ENCODE data around the gene LUZP2. TPM values are rescaled to one million over a fixed set of nuclear protein-coding genes. Genes with fewer than 3 reads are reported as not detected.

Gene LUZP2
- total and polyA plus RNA-seq, 9 of the 15 experiments (the other 6 are each of a cell fraction or from before 2014, with no cell fraction given), result not detected

- TF ChIP-seq E2F5 (CRISPR knock-in tag; IDR thresholded peaks at IDR 0.05), result no peak
- TF ChIP-seq CXXC5 (CRISPR knock-in tag; IDR thresholded peaks at IDR 0.05), result no peak
- TF ChIP-seq ZC3H8 (IDR thresholded peaks at IDR 0.05), result no peak
Observed at GRCh38 chr11:24617856-24618255, 121.0 kb downstream of the LUZP2 start (continued).

GRCh38 chr11:24619900-24620299, 123.0 kb downstream of the LUZP2 start:
- Histone ChIP-seq H3K9me3 (replicated peaks; ENCODE audit: control insufficient read depth, insufficient read depth, low read depth, low read length) (no peaks in the 10 kb centered on the region), H4K20me1 (replicated peaks; ENCODE audit: control insufficient read depth, insufficient read depth, low read length) (no peaks in the 10 kb centered on the region), H3K9me1 (ENCODE audit: control insufficient read depth, insufficient read depth, low read length) (no peaks in the 10 kb centered on the region), H3K4me2 (ENCODE audit: insufficient read depth, low read length) (no peak overlapping the region), H3K79me2 (ENCODE audit: control insufficient read depth, insufficient read depth, low read length) (no peaks in the 10 kb centered on the region), H3K4me1 (replicated peaks in 1 of 2; ENCODE audit: control insufficient read depth in 2 of 2, insufficient read depth in 2 of 2, low read length in 2 of 2) (no peaks in the 10 kb centered on the region), H3K4me3 (no peak overlapping the region), H3K36me3 (ENCODE audit: control insufficient read depth, insufficient read depth, low read length) (no peaks in the 10 kb centered on the region), H3K27me3 (ENCODE audit: control insufficient read depth in 2 of 2, insufficient read depth in 2 of 2, low read length in 2 of 2) (no peaks in the 10 kb centered on the region), H3K27ac (ENCODE audit: extremely low read depth, low read depth, low read length) (no peak overlapping the region), H2AFZ (ENCODE audit: low read depth, low read length) (no peak overlapping the region), H3K9ac (ENCODE audit: insufficient read depth in 1 of 2, low read depth in 2 of 2, low read length in 2 of 2) (no peak overlapping the region)
- BruUV-seq (replicated peaks), result no TSS peak
- no peak for DNase-seq (ENCODE audit: extremely low read depth in 1 of 4, low spot score in 3 of 4)
- 0% methylated on average over 1 of the region's 1 CpG for WGBS (ENCODE audit: insufficient coverage, low coverage, missing lambda C conversion rate)
- POLR2A ChIA-PET, result no interaction called here
- no peak for FAIRE-seq
- CTCF ChIA-PET (ENCODE audit: low intra/inter-chr PET ratio), result no interaction called here
- intact Hi-C loops (cut with micrococcal nuclease), result no loop called here
- in situ Hi-C loops (cut with MboI), result no loop called here
- ATAC-seq, result no peak
- TF ChIP-seq MTA1 (IDR thresholded peaks at IDR 0.05; ENCODE audit: borderline replicate concordance) (no peak), E2F6 (IDR thresholded peaks at IDR 0.05; ENCODE audit: borderline replicate concordance in 1 of 2, extremely low read depth in 1 of 2, insufficient read depth in 1 of 2, insufficient read length in 1 of 2, low read depth in 1 of 2, low read length in 1 of 2, poor library complexity in 1 of 2, severe bottlenecking in 1 of 2) (no peak), KDM4B (IDR thresholded peaks at IDR 0.05; ENCODE audit: borderline replicate concordance in 2 of 2, low read depth in 1 of 2) (no peak), ZNF263 (CRISPR knock-in tag; IDR thresholded peaks at IDR 0.05; ENCODE audit: borderline replicate concordance) (no peak), ID3 (CRISPR knock-in tag; IDR thresholded peaks at IDR 0.05) (no peak), ID3 (tag; IDR thresholded peaks at IDR 0.05) (no peak), ZNF766 (CRISPR knock-in tag; conservative IDR thresholded peaks at IDR 0.05) (no peak), SMARCA4 (IDR thresholded peaks at IDR 0.05) (no peak), NFYB (IDR thresholded peaks at IDR 0.05; ENCODE audit: extremely low read depth, insufficient read length) (no peak), CREB3 (tag; conservative IDR thresholded peaks at IDR 0.05; ENCODE audit: low read depth) (no peak), ZNF644 (tag; IDR thresholded peaks at IDR 0.05; ENCODE audit: low read depth) (no peak), RAD51 (IDR thresholded peaks at IDR 0.05; ENCODE audit: borderline replicate concordance, low read depth) (no peak), HCFC1 (IDR thresholded peaks at IDR 0.05; ENCODE audit: low read depth, low read length) (no peak), RBM15 (IDR thresholded peaks at IDR 0.05; ENCODE audit: insufficient read depth, low read length) (no peak), PURB (CRISPR knock-in tag; IDR thresholded peaks at IDR 0.05; ENCODE audit: low read depth) (no peak), ZNF316 (IDR thresholded peaks at IDR 0.05) (no peak), ZFP36 (IDR thresholded peaks at IDR 0.05; ENCODE audit: low read depth, low read length, partially characterized antibody) (no peak), COPS2 (conservative IDR thresholded peaks at IDR 0.05) (no peak)
